Body of pancreas (tissue), 4 donors: ENCODE results near the gene UBE2C.

Experiments
- CTCF ChIP-seq, 7 experiments: fragments of 450-650 bp in 4 of 7; fragments of 200-600 bp in 3 of 7; sonication (generic) in 3 of 7; IDR thresholded peaks; one replicate each; pipeline ENCODE4 v1.5.1; 2016 to 2019; ENCODE audit warnings: antibody characterized with exemption in 7 of 7
- POLR2A ChIP-seq, 3 donors: fragments of 450-650 bp; IDR thresholded peaks; one replicate each; pipeline ENCODE4 v1.6.1; 2016; ENCODE audit warnings: antibody characterized with exemption in 3 of 3, mild to moderate bottlenecking in 2 of 3

- TF ChIP-seq CTCF (IDR thresholded peaks at IDR 0.05) = no peak
- no peak for TF ChIP-seq POLR2A (IDR thresholded peaks at IDR 0.05)
These were observed 9.5 kb downstream of the UBE2C start for GRCh38 chr20:45821947-45822346.
